Spleen (tissue), 13 donors: Measurements from ENCODE around the gene FAM83G. TPM values are rescaled to one million over a fixed set of nuclear protein-coding genes. Genes with fewer than 3 reads are reported as not detected.
"Not testable (repeated sequence)": the region's sequence is repeated elsewhere in the genome, so short reads cannot be mapped to it uniquely, and the experiment has no call there.

Experiments used
- DNase-seq: peaks from one replicate; pipeline ENCODE4 v3.0.0-alpha.2; 2020
- H3K27ac ChIP-seq, 8 donors: fragments of 200-600 bp; sonication (generic) in 7 of 8; 1 replicate in 4 of 8; 2 replicates in 4 of 8; pipeline versions ENCODE4 v1.5.0 to v1.8.0; 2016 to 2021; ENCODE audit warnings: inconsistent platforms in 4 of 8, mild to moderate bottlenecking in 4 of 8, moderate library complexity in 1 of 8
- H3K27me3 ChIP-seq, 7 donors: fragments of 200-600 bp; sonication (generic) in 6 of 7; replicated peaks in 1 of 7; 1 replicate in 4 of 7; 2 replicates in 3 of 7; pipeline versions ENCODE4 v1.5.0 to v1.8.0; 2016 to 2021; ENCODE audit warnings: inconsistent platforms in 3 of 7, mild to moderate bottlenecking in 1 of 7
- H3K36me3 ChIP-seq, 6 donors: fragments of 200-600 bp; sonication (generic) in 5 of 6; 1 replicate in 4 of 6; 2 replicates in 2 of 6; pipeline versions ENCODE4 v1.5.0 to v1.8.0; 2016 to 2021; ENCODE audit warnings: inconsistent platforms in 2 of 6
- H3K4me1 ChIP-seq, 6 donors: fragments of 200-600 bp; sonication (generic) in 5 of 6; 1 replicate in 3 of 6; 2 replicates in 3 of 6; pipeline versions ENCODE4 v1.5.0 to v1.8.0; 2016 to 2021; ENCODE audit warnings: inconsistent platforms in 3 of 6
- H3K4me3 ChIP-seq, 8 donors: fragments of 200-600 bp; sonication (generic) in 7 of 8; 1 replicate in 4 of 8; 2 replicates in 4 of 8; pipeline versions ENCODE4 v1.5.0 to v1.8.0; 2016 to 2021; ENCODE audit warnings: inconsistent platforms in 4 of 8, mild to moderate bottlenecking in 4 of 8, moderate library complexity in 2 of 8
- H3K9me3 ChIP-seq, 8 donors: fragments of 200-600 bp; sonication (generic) in 7 of 8; 1 replicate in 4 of 8; 2 replicates in 4 of 8; pipeline versions ENCODE4 v1.5.0 to v1.8.0; 2016 to 2021; ENCODE audit warnings: inconsistent platforms in 4 of 8
- CTCF ChIP-seq, 11 experiments: fragments of 200-600 bp in 7 of 11; fragments of 450-650 bp in 4 of 11; sonication (generic) in 4 of 11; IDR thresholded peaks in 8 of 11; conservative IDR thresholded peaks in 3 of 11; 1 replicate in 7 of 11; 2 replicates in 4 of 11; pipeline versions ENCODE4 v1.4.0 to v1.8.0; 2016 to 2021; ENCODE audit warnings: antibody characterized with exemption in 11 of 11, inconsistent platforms in 4 of 11, mild to moderate bottlenecking in 1 of 11
- POLR2A ChIP-seq, 3 donors: fragments of 450-650 bp; IDR thresholded peaks; one replicate each; pipeline ENCODE4 v1.5.1; 2017; ENCODE audit warnings: antibody characterized with exemption in 3 of 3, mild to moderate bottlenecking in 1 of 3
- POLR2AphosphoS5 ChIP-seq, 3 donors: sonication (generic); formaldehyde crosslinking; IDR thresholded peaks; one replicate each; pipeline ENCODE4 v1.5.1; 2017; ENCODE audit warnings: antibody characterized with exemption in 3 of 3
- WGBS, 5 donors: extraction: QIAGEN DNeasy Blood & Tissue Kit in 3 of 5; methylation state at CpG; one replicate each; pipeline versions ENCODE4 v1.1.5 to v1.1.7; 2013 to 2018; 5-methylcytosine and 5-hydroxymethylcytosine counted together
- intact Hi-C: fragments of 100-400 bp; cut with DNase I; formaldehyde crosslinking; loops from one replicate; pipeline ENCODE4 v1.15.0; 2023; ENCODE audit warnings: low total_unique reads
- long read RNA-seq, 2 donors: transcript quantifications; one replicate each; lab custom pipeline, GENCODE V29; 2026
- polyA plus RNA-seq, 3 donors: library from polyadenylated mRNA; stranded (reverse); fragments of 200-250 nt; gene quantifications; one replicate each; pipeline ENCODE4 v1.2.1, GENCODE V29; 2013
- total RNA-seq, 7 donors: library from RNA; depleted of rRNA in 3 of 7; stranded (reverse); fragments of >200 nt in 3 of 7; fragmentation: NEBNext Ultra II Directional in 4 of 7; extraction: Animal tissue kit (Norgen Biotek cat#: 25700) in 4 of 7; gene quantifications; one replicate each; pipeline versions ENCODE4 v1.1.0 to v1.2.1, GENCODE V29; 2016 to 2021
- donor health status: healthy with polysubstance abuse.
- donor health status: DM: no; HTN: no; CAD: no; lungs with moderate emphysema.
- donor health status: DM: no; HTN: no; CAD: no.
- donor health status: Bipolar disorder and iron deficiency.
- donor health status: healthy.
- donor health status: DM: no; HTN: no; CAD: no.
- donor health status: DM: yes; HTN: yes; CAD: no.

The FAM83G gene
- total RNA-seq (1 to 10 TPM; 2.6 to 5.4 (median 4.8) TPM), polyA plus RNA-seq (1 to 10 TPM; 1.3 to 3.9 (median 1.9) TPM)
- long read RNA-seq, donor 1, result 0 reads
- long read RNA-seq, donor 2, result 0 reads

- Histone ChIP-seq H3K36me3 (no peaks in the 10 kb centered on the region), H3K27ac (peak within 1 kb of the TSS in 7 of 8 donors; percentile 46 to 79 (median 57)), H3K9me3 (no peaks in the 10 kb centered on the region), H3K4me3 (peak within 1 kb of the TSS; percentile 43 to 83 (median 60)), H3K27me3 (peaks cover 0 to 15% (median 0%) of the 10 kb centered on the region in 7 donors), H3K4me1 (peaks cover 9 to 52% (median 31%) of the 10 kb centered on the region in 6 donors)
- DNase-seq, result peak; percentile 93
- intact Hi-C loops, result no loop called here
- no peak for TF ChIP-seq CTCF (IDR thresholded peaks at IDR 0.05 in 8 of 11, conservative IDR thresholded peaks at IDR 0.05 in 3 of 11)
- no peak for TF ChIP-seq POLR2A (IDR thresholded peaks at IDR 0.05)
- TF ChIP-seq POLR2AphosphoS5 (IDR thresholded peaks at IDR 0.05), result peak in 2 of 3 donors; percentile 60 to 63
- 1 to 14% (median 7%) methylated on average over 16 to 67 of the region's 67 CpGs for WGBS, 5 donors
Measured at GRCh38 chr17:19004421-19005136, at the start of gene FAM83G. Gene FAM83G, minus strand, starts transcription at chr17:19004764. Its CDS starts 723 bp downstream, at chr17:19004041.

- intact Hi-C loops, H3K9me3 ChIP-seq, H3K27ac ChIP-seq, H3K27me3 ChIP-seq, H3K36me3 ChIP-seq, H3K4me3 ChIP-seq, H3K4me1 ChIP-seq: not testable (repeated sequence)
- 21 to 38% (median 32%) methylated on average over 2 to 4 of the region's 7 CpGs; no CpG with 5 or more reads in 2 of the 5 donors for WGBS, 5 donors
- peak; percentile 9 for DNase-seq
Measured at GRCh38 chr17:19048826-19049225, 44.3 kb upstream of the FAM83G start.

GRCh38 chr17:19047510-19047909 is 42.9 kb upstream of the FAM83G start:
- intact Hi-C loops, H3K9me3 ChIP-seq, H3K27ac ChIP-seq, H3K4me3 ChIP-seq, H3K36me3 ChIP-seq, H3K4me1 ChIP-seq, H3K27me3 ChIP-seq: not testable (repeated sequence)
- WGBS, 5 donors, result 88 to 100% (median 98%) methylated on average over 4 to 5 of the region's 7 CpGs
- DNase-seq, result peak; percentile 56

GRCh38 chr17:19046782-19047375 is 42.3 kb upstream of the FAM83G start, which contains the start of gene GRAP:
Gene GRAP, minus strand, starts transcription at chr17:19046957. Its CDS starts 31 bp downstream, at chr17:19046926.
- not testable (repeated sequence) for DNase-seq
- WGBS, 5 donors, result no CpG with 5 or more reads among the region's 12 CpGs
- H3K4me3 ChIP-seq, result peak within 1 kb of the TSS in 1 of 8 donors; percentile 47

GRCh38 chr17:19044643-19045042 is 40.1 kb upstream of the FAM83G start:
- H3K9me3 ChIP-seq, DNase-seq, H3K4me3 ChIP-seq, H3K4me1 ChIP-seq, intact Hi-C loops, H3K36me3 ChIP-seq, H3K27me3 ChIP-seq, H3K27ac ChIP-seq: not testable (repeated sequence)
- WGBS, 5 donors, result no CpG with 5 or more reads among the region's 9 CpGs

More at GRCh38 chr17:19046782-19047375, 42.3 kb upstream of the FAM83G start, which contains the start of gene GRAP:
- intact Hi-C loops, H3K36me3 ChIP-seq, H3K4me1 ChIP-seq, H3K27me3 ChIP-seq, H3K9me3 ChIP-seq, H3K27ac ChIP-seq: not testable (repeated sequence)

GRCh38 chr17:19043032-19043431 is 38.5 kb upstream of the FAM83G start:
- no CpG with 5 or more reads among the region's 8 CpGs for WGBS, 5 donors
- H3K4me1 ChIP-seq, H3K36me3 ChIP-seq, intact Hi-C loops, H3K27me3 ChIP-seq, H3K9me3 ChIP-seq, DNase-seq, H3K4me3 ChIP-seq: not testable (repeated sequence)
- H3K27ac ChIP-seq, result peak overlapping the region in 3 of 8 donors; percentile 56 to 69 (median 59)

GRCh38 chr17:19042369-19042768 is 37.8 kb upstream of the FAM83G start:
- intact Hi-C loops, result not testable (repeated sequence)

GRCh38 chr17:19041871-19042270 is 37.3 kb upstream of the FAM83G start:
- H3K27ac ChIP-seq, result peak overlapping the region in 1 of 8 donors; percentile 69
- H3K27me3 ChIP-seq, H3K9me3 ChIP-seq, H3K4me1 ChIP-seq, H3K4me3 ChIP-seq, intact Hi-C loops, H3K36me3 ChIP-seq: not testable (repeated sequence)
- peak; percentile 34 for DNase-seq
- WGBS, 5 donors, result 67 to 83% (median 69%) methylated on average over 2 to 3 of the region's 10 CpGs; no CpG with 5 or more reads in 2 of the 5 donors

More at GRCh38 chr17:19042369-19042768, 37.8 kb upstream of the FAM83G start:
- H3K4me3 ChIP-seq, H3K36me3 ChIP-seq, DNase-seq, H3K27ac ChIP-seq, H3K9me3 ChIP-seq, H3K4me1 ChIP-seq, H3K27me3 ChIP-seq: not testable (repeated sequence)
- WGBS, 5 donors, result no CpG with 5 or more reads among the region's 14 CpGs

- H3K36me3 ChIP-seq, H3K27me3 ChIP-seq, H3K4me1 ChIP-seq, H3K27ac ChIP-seq, H3K4me3 ChIP-seq, DNase-seq, intact Hi-C loops, H3K9me3 ChIP-seq: not testable (repeated sequence)
- WGBS, 5 donors, result no CpG with 5 or more reads among the region's 9 CpGs
Measured at GRCh38 chr17:19040350-19040749, 35.8 kb upstream of the FAM83G start.

GRCh38 chr17:19038730-19039129 is 34.2 kb upstream of the FAM83G start:
- H3K4me3 ChIP-seq, intact Hi-C loops, H3K27me3 ChIP-seq: not testable (repeated sequence)

More at GRCh38 chr17:19038730-19039129, 34.2 kb upstream of the FAM83G start:
- not testable (repeated sequence) for H3K27ac ChIP-seq, H3K4me1 ChIP-seq, H3K9me3 ChIP-seq, H3K36me3 ChIP-seq, DNase-seq
- no CpG with 5 or more reads among the region's 12 CpGs for WGBS, 5 donors
